Neural cell (in vitro differentiated cells): ENCODE results near the gene OGFOD3. TPM values are rescaled to one million over a fixed set of nuclear protein-coding genes. Genes with fewer than 3 reads are reported as not detected.
"Not testable (repeated sequence)": the region's sequence is repeated elsewhere in the genome, so short reads cannot be mapped to it uniquely, and the experiment has no call there.

Source experiments
- H2AFZ ChIP-seq: fragments of 200-600, 300-800 bp; sonication (generic), shearing (Covaris generic); 2 replicates; pipeline ENCODE4 v1.6.0; 2014; ENCODE audit warnings: low read depth, mild to moderate bottlenecking, antibody characterized with exemption, low read length, moderate library complexity
- H3F3A ChIP-seq: fragments of 200-600 bp; shearing (Covaris generic); 2 replicates; pipeline ENCODE4 v1.6.1; 2016; ENCODE audit warnings: mild to moderate bottlenecking, moderate library complexity, mixed read lengths, antibody characterized with exemption, low read length; ENCODE audit not compliant: insufficient read depth, poor library complexity, severe bottlenecking
- H3K27ac ChIP-seq: fragments of 200-600, 300-800 bp; sonication (generic), shearing (Covaris generic); 2 replicates; pipeline ENCODE4 v1.5.1; 2014; ENCODE audit warnings: mild to moderate bottlenecking, low read length, moderate library complexity
- H3K27me3 ChIP-seq: fragments of 300-800, 200-600 bp; sonication (generic), shearing (Covaris generic); 2 replicates; pipeline ENCODE4 v1.6.0; 2014; ENCODE audit warnings: mild to moderate bottlenecking, low read depth, low read length, moderate library complexity; ENCODE audit not compliant: insufficient read depth
- H3K36me3 ChIP-seq: fragments of 300-800, 200-600 bp; sonication (generic), shearing (Covaris generic); 2 replicates; pipeline ENCODE4 v1.5.1; 2014; ENCODE audit warnings: mild to moderate bottlenecking, antibody characterized with exemption, low read length, moderate library complexity; ENCODE audit not compliant: insufficient read depth
- H3K4me2 ChIP-seq: fragments of 300-800, 200-600 bp; sonication (generic), shearing (Covaris generic); 2 replicates; pipeline ENCODE4 v1.6.0; 2014; ENCODE audit warnings: mild to moderate bottlenecking, low read length
- H3K4me3 ChIP-seq: fragments of 300-800, 200-600 bp; sonication (generic), shearing (Covaris generic); 2 replicates; pipeline ENCODE4 v1.5.1; 2014; ENCODE audit warnings: mild to moderate bottlenecking, low read length, moderate library complexity
- H3K79me2 ChIP-seq: fragments of 200-600 bp; shearing (Covaris generic); replicated peaks from 2 replicates; pipeline ENCODE4 v1.6.0; 2014; ENCODE audit warnings: mild to moderate bottlenecking, low read length, moderate library complexity; ENCODE audit not compliant: insufficient read depth
- H3K9ac ChIP-seq: fragments of 300-800, 200-600 bp; sonication (generic), shearing (Covaris generic); 2 replicates; pipeline ENCODE4 v1.6.1; 2016; ENCODE audit warnings: mild to moderate bottlenecking, low read length, mixed read lengths
- H3K9me2 ChIP-seq: fragments of 200-600 bp; shearing (Covaris generic); 2 replicates; pipeline ENCODE4 v1.6.1; 2016; ENCODE audit warnings: mild to moderate bottlenecking, low read length, mixed read lengths; ENCODE audit not compliant: insufficient read depth
- H3K9me3 ChIP-seq: fragments of 200-600, 300-800 bp; sonication (generic), shearing (Covaris generic); 2 replicates; pipeline ENCODE4 v1.6.1; 2016; ENCODE audit warnings: mild to moderate bottlenecking, mixed run types, low read length, moderate library complexity, mixed read lengths
- H4K20me1 ChIP-seq: fragments of 200-600 bp; shearing (Covaris generic); 2 replicates; pipeline ENCODE4 v1.6.1; 2016; ENCODE audit warnings: mild to moderate bottlenecking, mixed run types; ENCODE audit not compliant: insufficient read depth
- EP300 ChIP-seq: fragments of 450-650 bp; conservative IDR thresholded peaks from 2 replicates; pipeline ENCODE4 v1.6.1; 2014; ENCODE audit warnings: antibody characterized with exemption, mild to moderate bottlenecking, moderate library complexity; ENCODE audit not compliant: poor library complexity, severe bottlenecking
- EZH2 ChIP-seq: fragments of 200-600, 300-800 bp; shearing (Covaris generic), sonication (generic); IDR thresholded peaks from 2 replicates; pipeline ENCODE4 v1.6.1; 2014; ENCODE audit warnings: antibody characterized with exemption, low read length, borderline replicate concordance, mild to moderate bottlenecking; ENCODE audit not compliant: insufficient read depth, poor library complexity, severe bottlenecking
- MXI1 ChIP-seq: fragments of 450-650 bp; conservative IDR thresholded peaks from 2 replicates; pipeline ENCODE4 v1.6.1; 2014; ENCODE audit warnings: antibody characterized with exemption, mild to moderate bottlenecking; ENCODE audit not compliant: poor library complexity, severe bottlenecking
- POLR2AphosphoS5 ChIP-seq: IDR thresholded peaks from 2 replicates; pipeline ENCODE4 v1.6.1; 2012
- RAD21 ChIP-seq: fragments of 450-650 bp; conservative IDR thresholded peaks from 2 replicates; pipeline ENCODE4 v1.6.1; 2014; ENCODE audit warnings: antibody characterized with exemption, mild to moderate bottlenecking, moderate library complexity
- SMC3 ChIP-seq: fragments of 450-650 bp; conservative IDR thresholded peaks from 2 replicates; pipeline ENCODE4 v1.6.1; 2014; ENCODE audit warnings: antibody characterized with exemption, mild to moderate bottlenecking, moderate library complexity; ENCODE audit not compliant: poor library complexity
- TAF1 ChIP-seq: IDR thresholded peaks from 2 replicates; pipeline ENCODE4 v1.6.1; 2012; ENCODE audit warnings: low read depth
- polyA plus RNA-seq: library from polyadenylated mRNA; depleted of rRNA; stranded (reverse); fragments of >200 nt; gene quantifications from 2 replicates; pipeline ENCODE4 v1.2.3, GENCODE V29; 2014
- TF ChIP-seq, protein P1 (sequence below): fragments of 450-650 bp; IDR thresholded peaks from 2 replicates; pipeline ENCODE4 v1.5.1; 2014; ENCODE audit warnings: antibody characterized with exemption, mild to moderate bottlenecking, moderate library complexity; ENCODE audit not compliant: poor library complexity, severe bottlenecking
- TF ChIP-seq, protein P2 (sequence below): IDR thresholded peaks from 2 replicates; pipeline ENCODE4 v1.6.1; 2012; ENCODE audit warnings: borderline replicate concordance

The OGFOD3 gene
- polyA plus RNA-seq, 1 donor from 2014 or later: 22.6 TPM

- TF ChIP-seq RAD21 (no peak), EZH2 (no peak), EP300 (no peak), POLR2AphosphoS5 (no peak), MXI1 (no peak)
- TF ChIP-seq, protein P1, sequence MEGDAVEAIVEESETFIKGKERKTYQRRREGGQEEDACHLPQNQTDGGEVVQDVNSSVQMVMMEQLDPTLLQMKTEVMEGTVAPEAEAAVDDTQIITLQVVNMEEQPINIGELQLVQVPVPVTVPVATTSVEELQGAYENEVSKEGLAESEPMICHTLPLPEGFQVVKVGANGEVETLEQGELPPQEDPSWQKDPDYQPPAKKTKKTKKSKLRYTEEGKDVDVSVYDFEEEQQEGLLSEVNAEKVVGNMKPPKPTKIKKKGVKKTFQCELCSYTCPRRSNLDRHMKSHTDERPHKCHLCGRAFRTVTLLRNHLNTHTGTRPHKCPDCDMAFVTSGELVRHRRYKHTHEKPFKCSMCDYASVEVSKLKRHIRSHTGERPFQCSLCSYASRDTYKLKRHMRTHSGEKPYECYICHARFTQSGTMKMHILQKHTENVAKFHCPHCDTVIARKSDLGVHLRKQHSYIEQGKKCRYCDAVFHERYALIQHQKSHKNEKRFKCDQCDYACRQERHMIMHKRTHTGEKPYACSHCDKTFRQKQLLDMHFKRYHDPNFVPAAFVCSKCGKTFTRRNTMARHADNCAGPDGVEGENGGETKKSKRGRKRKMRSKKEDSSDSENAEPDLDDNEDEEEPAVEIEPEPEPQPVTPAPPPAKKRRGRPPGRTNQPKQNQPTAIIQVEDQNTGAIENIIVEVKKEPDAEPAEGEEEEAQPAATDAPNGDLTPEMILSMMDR: no peak
- Histone ChIP-seq H3K9me3 (no peaks in the 10 kb centered on the region), H3K9me2 (no peaks in the 10 kb centered on the region), H3K36me3 (no peaks in the 10 kb centered on the region), H3K79me2 (no peaks in the 10 kb centered on the region), H3K27ac (no peak overlapping the region), H3K4me3 (no peak overlapping the region), H3K27me3 (no peaks in the 10 kb centered on the region), H3F3A (no peaks in the 10 kb centered on the region), H2AFZ (no peak overlapping the region), H3K4me2 (no peak overlapping the region), H4K20me1 (no peaks in the 10 kb centered on the region), H3K9ac (no peak overlapping the region)
These were observed 69.5 kb downstream of the OGFOD3 start for GRCh38 chr17:82348866-82349265.

DNA sequence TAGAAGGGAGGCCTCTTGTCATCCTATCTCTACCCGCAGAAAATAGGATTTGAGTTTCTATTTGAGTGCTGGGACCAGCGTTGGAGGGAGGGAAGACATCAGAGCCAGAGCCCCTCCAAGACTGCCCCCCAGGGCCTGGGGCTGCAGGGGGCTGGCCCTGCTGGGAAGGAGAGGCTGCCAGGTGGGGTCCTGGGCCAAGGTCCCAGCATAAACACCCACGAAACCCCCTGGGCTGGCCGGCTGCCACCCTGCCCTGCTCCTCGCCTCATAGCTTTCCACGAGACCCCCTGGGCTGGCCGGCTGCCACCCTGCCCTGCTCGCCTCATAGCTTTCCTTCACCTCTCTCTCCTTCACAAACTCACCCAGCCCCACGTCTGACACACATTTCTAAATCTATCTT, 70.0 kb downstream of the OGFOD3 start:
- H3K27ac ChIP-seq: no peak overlapping the region
- no peaks in the 10 kb centered on the region for H4K20me1 ChIP-seq
- no peaks in the 10 kb centered on the region for H3F3A ChIP-seq
- no peaks in the 10 kb centered on the region for H3K9me3 ChIP-seq
- no peaks in the 10 kb centered on the region for H3K9me2 ChIP-seq
- no peaks in the 10 kb centered on the region for H3K27me3 ChIP-seq
- TF ChIP-seq EZH2 (no peak), RAD21 (no peak), EP300 (no peak), SMC3 (no peak), MXI1 (no peak), POLR2AphosphoS5 (no peak), TAF1 (no peak)
- TF ChIP-seq, protein P1: no peak
- TF ChIP-seq, protein P2, sequence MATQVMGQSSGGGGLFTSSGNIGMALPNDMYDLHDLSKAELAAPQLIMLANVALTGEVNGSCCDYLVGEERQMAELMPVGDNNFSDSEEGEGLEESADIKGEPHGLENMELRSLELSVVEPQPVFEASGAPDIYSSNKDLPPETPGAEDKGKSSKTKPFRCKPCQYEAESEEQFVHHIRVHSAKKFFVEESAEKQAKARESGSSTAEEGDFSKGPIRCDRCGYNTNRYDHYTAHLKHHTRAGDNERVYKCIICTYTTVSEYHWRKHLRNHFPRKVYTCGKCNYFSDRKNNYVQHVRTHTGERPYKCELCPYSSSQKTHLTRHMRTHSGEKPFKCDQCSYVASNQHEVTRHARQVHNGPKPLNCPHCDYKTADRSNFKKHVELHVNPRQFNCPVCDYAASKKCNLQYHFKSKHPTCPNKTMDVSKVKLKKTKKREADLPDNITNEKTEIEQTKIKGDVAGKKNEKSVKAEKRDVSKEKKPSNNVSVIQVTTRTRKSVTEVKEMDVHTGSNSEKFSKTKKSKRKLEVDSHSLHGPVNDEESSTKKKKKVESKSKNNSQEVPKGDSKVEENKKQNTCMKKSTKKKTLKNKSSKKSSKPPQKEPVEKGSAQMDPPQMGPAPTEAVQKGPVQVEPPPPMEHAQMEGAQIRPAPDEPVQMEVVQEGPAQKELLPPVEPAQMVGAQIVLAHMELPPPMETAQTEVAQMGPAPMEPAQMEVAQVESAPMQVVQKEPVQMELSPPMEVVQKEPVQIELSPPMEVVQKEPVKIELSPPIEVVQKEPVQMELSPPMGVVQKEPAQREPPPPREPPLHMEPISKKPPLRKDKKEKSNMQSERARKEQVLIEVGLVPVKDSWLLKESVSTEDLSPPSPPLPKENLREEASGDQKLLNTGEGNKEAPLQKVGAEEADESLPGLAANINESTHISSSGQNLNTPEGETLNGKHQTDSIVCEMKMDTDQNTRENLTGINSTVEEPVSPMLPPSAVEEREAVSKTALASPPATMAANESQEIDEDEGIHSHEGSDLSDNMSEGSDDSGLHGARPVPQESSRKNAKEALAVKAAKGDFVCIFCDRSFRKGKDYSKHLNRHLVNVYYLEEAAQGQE: no peak
- H3K4me3 ChIP-seq: no peak overlapping the region
- no peaks in the 10 kb centered on the region for H3K36me3 ChIP-seq
- no peaks in the 10 kb centered on the region for H3K79me2 ChIP-seq
- H3K9ac ChIP-seq: no peak overlapping the region
- no peak overlapping the region for H2AFZ ChIP-seq
- H3K4me2 ChIP-seq: no peak overlapping the region

- H3K27ac ChIP-seq, H2AFZ ChIP-seq, H3K79me2 ChIP-seq, H3K4me3 ChIP-seq, H3F3A ChIP-seq, H3K9ac ChIP-seq, H3K9me2 ChIP-seq, H3K27me3 ChIP-seq, H3K36me3 ChIP-seq, H3K9me3 ChIP-seq, H4K20me1 ChIP-seq, H3K4me2 ChIP-seq: not testable (repeated sequence)
These were observed 70.4 kb downstream of the OGFOD3 start for GRCh38 chr17:82347994-82348393.
